Kasumi-1 (cell line): ENCODE results near the gene PDIA5.
A peak's percentile ranks its signal among the peaks of the same experiment; 100 is the strongest.
"Not testable (repeated sequence)": the region's sequence is repeated elsewhere in the genome, so short reads cannot be mapped to it uniquely, and the experiment has no call there.

ENCODE experiments used
- DNase-seq, 2 experiments: peaks; one replicate each; lab custom pipeline; 2025; lab: John Stamatoyannopoulos, UW

The PDIA5 gene

GRCh38 chr3:123150449-123151215 is 83.8 kb downstream of the PDIA5 start:
- no peak for DNase-seq

- no peak for DNase-seq
Observed at GRCh38 chr3:123151251-123151705, 84.5 kb downstream of the PDIA5 start.

- DNase-seq, result not testable (repeated sequence)
Observed at GRCh38 chr3:123151853-123152420, 85.1 kb downstream of the PDIA5 start.

- no peak for DNase-seq
Observed at GRCh38 chr3:123152687-123153086, 85.9 kb downstream of the PDIA5 start.

- DNase-seq, result no peak
Observed at GRCh38 chr3:123153125-123154019, 86.5 kb downstream of the PDIA5 start.

GRCh38 chr3:123154020-123154985 is 87.5 kb downstream of the PDIA5 start:
- DNase-seq, result peak; percentile 47 to 54

- DNase-seq, result no peak
Observed at GRCh38 chr3:123155471-123156011, 88.7 kb downstream of the PDIA5 start.

- no peak for DNase-seq
Observed at GRCh38 chr3:123156276-123156995, 89.6 kb downstream of the PDIA5 start.

- DNase-seq, result no peak
Observed at GRCh38 chr3:123157209-123157597, 90.4 kb downstream of the PDIA5 start.

GRCh38 chr3:123157598-123158287 is 90.9 kb downstream of the PDIA5 start:
- DNase-seq, result no peak

GRCh38 chr3:123158330-123158729 is 91.5 kb downstream of the PDIA5 start:
- no peak for DNase-seq

GRCh38 chr3:123158899-123159390 is 92.1 kb downstream of the PDIA5 start:
- no peak for DNase-seq

- DNase-seq, result no peak
Observed at GRCh38 chr3:123159926-123160635, 93.3 kb downstream of the PDIA5 start.

- no peak for DNase-seq
Observed at GRCh38 chr3:123161167-123161566, 94.3 kb downstream of the PDIA5 start.

- DNase-seq, result no peak
Observed at GRCh38 chr3:123163141-123163540, 96.3 kb downstream of the PDIA5 start.

- DNase-seq, result no peak
Observed at GRCh38 chr3:123165163-123165562, 98.3 kb downstream of the PDIA5 start.

GRCh38 chr3:123167686-123168085 is 100.9 kb downstream of the PDIA5 start:
- DNase-seq, result no peak

GRCh38 chr3:123168122-123168521 is 101.3 kb downstream of the PDIA5 start:
- DNase-seq, result no peak

- DNase-seq, result no peak
Observed at GRCh38 chr3:123168605-123169004, 101.8 kb downstream of the PDIA5 start.
